Peyer's patch (tissue), 4 donors: ENCODE data around the gene STMND1.
"Not testable (repeated sequence)": the region's sequence is repeated elsewhere in the genome, so short reads cannot be mapped to it uniquely, and the experiment has no call there.

Experiments
- CTCF ChIP-seq, 6 experiments: fragments of 450-650 bp in 4 of 6; fragments of 200-600 bp in 2 of 6; sonication (generic) in 1 of 6; IDR thresholded peaks; one replicate each; pipeline ENCODE4 v1.5.1; 2017 to 2019; ENCODE audit warnings: antibody characterized with exemption in 6 of 6, mild to moderate bottlenecking in 3 of 6, moderate library complexity in 1 of 6
- POLR2A ChIP-seq, 2 donors: fragments of 450-650 bp; IDR thresholded peaks; one replicate each; pipeline ENCODE4 v1.5.1; 2017; ENCODE audit warnings: antibody characterized with exemption in 2 of 2, mild to moderate bottlenecking in 2 of 2, moderate library complexity in 2 of 2

- TF ChIP-seq CTCF, POLR2A (IDR thresholded peaks at IDR 0.05): not testable (repeated sequence)
These were observed 31.4 kb upstream of the STMND1 start for GRCh38 chr6:17070400-17070799.
